Lower leg skin (tissue), 3 donors: ENCODE data around the gene GNB2.

ENCODE experiments used
- CTCF ChIP-seq, 3 donors: fragments of 450-650 bp; IDR thresholded peaks; one replicate each; pipeline ENCODE4 v1.5.1; 2016; ENCODE audit warnings: antibody characterized with exemption in 3 of 3, mild to moderate bottlenecking in 3 of 3, moderate library complexity in 2 of 3
- POLR2A ChIP-seq, 2 donors: fragments of 450-650 bp; IDR thresholded peaks; one replicate each; pipeline ENCODE4 v1.6.1; 2016 to 2017; ENCODE audit warnings: antibody characterized with exemption in 2 of 2, mild to moderate bottlenecking in 1 of 2, moderate library complexity in 1 of 2

- TF ChIP-seq CTCF (IDR thresholded peaks at IDR 0.05) (no peak), POLR2A (IDR thresholded peaks at IDR 0.05) (no peak)
Observed at GRCh38 chr7:100665168-100665726, 8.3 kb upstream of the GNB2 start.
